Measurements from ENCODE around the gene OFD1. TPM values are rescaled to one million over a fixed set of nuclear protein-coding genes. Genes with fewer than 3 reads are reported as not detected.
A peak's percentile ranks its signal among the peaks of the same experiment; 100 is the strongest.

OFD1 gene
- total and polyA plus RNA-seq, 8 donors: 13.1 to 91.0 (median 19.8) TPM

- peak within 1 kb of the TSS; percentile 90 to 97 (median 94) for H3K27ac ChIP-seq
- H3K27me3 ChIP-seq: peaks cover 0 to 9% (median 0%) of the 10 kb centered on the region in 4 donors
- no peaks in the 10 kb centered on the region for H3K9me3 ChIP-seq
- no peak for TF ChIP-seq CTCF (IDR thresholded peaks at IDR 0.05)
- no peaks in the 10 kb centered on the region for H3K36me3 ChIP-seq
- peak; percentile 76 to 95 (median 90) for DNase-seq
- 0 to 2% methylated on average over 68 of the region's 68 CpGs for WGBS, 2 donors
- intact Hi-C loops (cut with DNase I): loop anchor here in 1 of 3 donors (10.0 kb wide), 1 partner anchor 46 kb away; the partner anchor contains the start of genes OFD1 and TRAPPC2
- H3K4me1 ChIP-seq: peaks cover 0 to 15% (median 2%) of the 10 kb centered on the region in 3 donors
- FAIRE-seq: no peak
- peak; percentile 91 to 96 (median 94) for ATAC-seq
- H3K4me3 ChIP-seq: peak within 1 kb of the TSS; percentile 66 to 78 (median 70)
Observed at GRCh38 chrX:13688958-13689740, 45.4 kb upstream of the OFD1 start, which contains the start of gene RAB9A. Gene RAB9A (plus strand): TSS chrX:13689128. CDS start chrX:13708747, 19,619 bp downstream.

- H3K4me3 ChIP-seq: peak overlapping the region; percentile 66 to 78 (median 70)
- TF ChIP-seq CTCF (IDR thresholded peaks at IDR 0.05): no peak
- H3K27me3 ChIP-seq: peaks cover 0 to 9% (median 0%) of the 10 kb centered on the region in 4 donors
- no peaks in the 10 kb centered on the region for H3K36me3 ChIP-seq
- H3K27ac ChIP-seq: peak overlapping the region; percentile 90 to 97 (median 94)
- ATAC-seq: peak in 2 of 4 donors; percentile 20 to 33
- no peak for FAIRE-seq
- DNase-seq: no peak
- H3K4me1 ChIP-seq: peaks cover 0 to 20% (median 6%) of the 10 kb centered on the region in 3 donors
- intact Hi-C loops (cut with DNase I): loop anchor here in 1 of 3 donors (10.0 kb wide), 1 partner anchor 45 kb away; the partner anchor contains the start of genes OFD1 and TRAPPC2
- H3K9me3 ChIP-seq: no peaks in the 10 kb centered on the region
- 0 to 3% methylated on average over 16 of the region's 16 CpGs for WGBS, 2 donors
Observed at GRCh38 chrX:13689741-13690211, 44.8 kb upstream of the OFD1 start.

GRCh38 chrX:13690836-13691235 lies 43.7 kb upstream of the OFD1 start:
- H3K4me1 ChIP-seq: peaks cover 0 to 21% (median 7%) of the 10 kb centered on the region in 3 donors
- H3K27me3 ChIP-seq: peaks cover 0 to 9% (median 0%) of the 10 kb centered on the region in 4 donors
- no peak for TF ChIP-seq CTCF (IDR thresholded peaks at IDR 0.05)
- H3K27ac ChIP-seq: peak overlapping the region in 2 of 4 donors; percentile 96 to 97
- DNase-seq (no peak), ATAC-seq (no peak), FAIRE-seq (no peak)
- intact Hi-C loops (cut with DNase I): no loop called here
- no peaks in the 10 kb centered on the region for H3K36me3 ChIP-seq
- peak overlapping the region in 2 of 4 donors; percentile 68 to 73 for H3K4me3 ChIP-seq
- 37 to 59% methylated on average over 3 of the region's 3 CpGs for WGBS, 2 donors
- H3K9me3 ChIP-seq: no peaks in the 10 kb centered on the region

- Histone ChIP-seq H3K4me1 (peaks cover 0 to 21% (median 7%) of the 10 kb centered on the region in 3 donors), H3K27me3 (peaks cover 0 to 5% (median 0%) of the 10 kb centered on the region in 4 donors), H3K27ac (peak overlapping the region in 2 of 4 donors; percentile 96 to 97), H3K4me3 (no peak overlapping the region), H3K36me3 (no peaks in the 10 kb centered on the region), H3K9me3 (no peaks in the 10 kb centered on the region)
- DNase-seq (no peak), ATAC-seq (peak; percentile 2 to 31 (median 14)), FAIRE-seq (no peak)
- TF ChIP-seq CTCF (IDR thresholded peaks at IDR 0.05): no peak
- intact Hi-C loops (cut with DNase I): no loop called here
- WGBS, 2 donors: 25 to 59% methylated on average over 7 of the region's 7 CpGs
Observed at GRCh38 chrX:13691841-13692371, 42.6 kb upstream of the OFD1 start.
